GM19324 (cell line): Measurements from ENCODE around the gene GPATCH2L.

ENCODE experiments used
- ATAC-seq: cut with Tn5 transposase; IDR thresholded peaks from one replicate; pipeline ENCODE4 v1.9.1; 2021; ENCODE audit warnings: mild to moderate bottlenecking, moderate library complexity; ENCODE audit not compliant: unreplicated experiment, low FRiP score

The GPATCH2L gene

DNA sequence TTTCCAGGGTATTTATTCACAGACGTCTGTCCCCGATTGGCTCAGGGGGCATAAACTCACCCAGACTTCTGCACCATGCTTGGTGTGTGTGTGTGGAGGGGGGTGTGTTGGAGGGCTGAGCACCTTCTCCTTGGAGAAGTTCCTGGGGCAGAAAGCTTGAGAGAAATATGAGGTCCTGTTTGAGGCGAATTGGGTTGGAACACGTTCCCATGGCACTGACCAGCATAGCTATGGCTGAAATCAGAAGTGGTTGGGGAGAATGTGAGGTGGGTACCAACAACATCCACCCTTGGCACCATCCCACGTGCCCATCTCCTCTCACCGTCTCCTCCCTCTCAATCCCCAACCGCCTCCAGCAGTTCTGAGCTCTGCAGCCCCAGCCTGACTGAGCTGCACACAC, 16.0 kb upstream of the GPATCH2L start:
- ATAC-seq: no peak

DNA sequence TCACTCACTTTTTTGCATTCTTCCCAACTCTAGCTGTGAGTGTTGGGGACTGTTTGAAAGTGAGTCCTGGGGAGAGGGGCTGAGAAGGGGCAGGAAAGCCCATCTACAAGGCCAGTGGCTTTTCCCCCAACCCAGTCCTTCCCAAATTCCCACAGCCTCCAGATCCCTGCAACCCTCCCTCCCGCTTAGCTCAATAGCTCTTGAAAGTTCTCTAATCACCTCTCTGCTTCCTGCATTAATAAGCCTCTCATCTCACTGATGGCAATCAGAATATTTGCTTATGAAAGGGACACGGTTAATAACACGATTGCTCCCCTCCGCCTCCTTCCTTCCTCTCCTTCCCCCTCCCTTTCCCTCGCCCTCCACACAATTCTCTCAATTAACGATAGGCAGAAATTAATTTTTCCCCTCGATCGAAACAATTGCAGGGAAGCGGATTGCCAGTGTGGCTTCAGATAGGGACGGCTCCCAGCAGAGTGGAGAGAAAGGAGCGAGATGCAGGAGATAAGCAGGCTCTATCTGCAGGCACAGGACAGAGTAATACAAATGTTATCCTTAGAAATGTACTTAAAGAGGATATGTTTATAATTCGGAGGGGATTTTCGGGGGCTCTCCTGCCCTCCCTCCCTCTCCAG, 15.1 kb upstream of the GPATCH2L start:
- no peak for ATAC-seq

DNA sequence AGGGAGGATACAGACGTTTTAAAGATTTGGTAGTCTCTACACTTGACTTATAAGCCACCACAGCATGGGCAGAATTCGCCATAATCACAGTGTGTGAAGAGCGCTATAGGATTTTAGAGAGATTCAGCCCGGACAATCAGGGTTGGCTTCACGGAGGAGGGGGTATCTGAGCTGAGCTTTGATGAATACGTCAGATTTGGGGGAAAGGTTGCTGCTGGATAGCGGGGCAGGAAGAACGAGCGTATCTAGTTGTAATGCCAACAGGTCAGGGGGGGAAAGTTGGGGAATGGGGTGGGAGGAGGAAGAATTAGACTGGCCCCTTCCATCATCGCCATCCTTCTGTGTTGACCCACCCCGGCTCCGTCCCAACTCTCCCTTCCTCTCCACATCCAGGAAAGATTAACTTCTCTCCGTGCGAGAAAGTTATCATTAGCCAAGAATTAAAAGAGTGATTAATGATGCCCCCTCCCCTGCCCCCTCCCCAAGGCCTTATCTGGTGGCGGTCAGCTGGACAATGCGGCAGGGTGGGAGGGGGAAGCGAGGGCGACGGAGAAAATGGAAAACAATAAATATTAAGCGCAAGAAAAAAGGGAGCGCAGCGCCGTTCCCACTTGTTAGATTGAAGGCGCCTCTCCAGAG, 13.5 kb upstream of the GPATCH2L start:
- ATAC-seq: no peak

DNA sequence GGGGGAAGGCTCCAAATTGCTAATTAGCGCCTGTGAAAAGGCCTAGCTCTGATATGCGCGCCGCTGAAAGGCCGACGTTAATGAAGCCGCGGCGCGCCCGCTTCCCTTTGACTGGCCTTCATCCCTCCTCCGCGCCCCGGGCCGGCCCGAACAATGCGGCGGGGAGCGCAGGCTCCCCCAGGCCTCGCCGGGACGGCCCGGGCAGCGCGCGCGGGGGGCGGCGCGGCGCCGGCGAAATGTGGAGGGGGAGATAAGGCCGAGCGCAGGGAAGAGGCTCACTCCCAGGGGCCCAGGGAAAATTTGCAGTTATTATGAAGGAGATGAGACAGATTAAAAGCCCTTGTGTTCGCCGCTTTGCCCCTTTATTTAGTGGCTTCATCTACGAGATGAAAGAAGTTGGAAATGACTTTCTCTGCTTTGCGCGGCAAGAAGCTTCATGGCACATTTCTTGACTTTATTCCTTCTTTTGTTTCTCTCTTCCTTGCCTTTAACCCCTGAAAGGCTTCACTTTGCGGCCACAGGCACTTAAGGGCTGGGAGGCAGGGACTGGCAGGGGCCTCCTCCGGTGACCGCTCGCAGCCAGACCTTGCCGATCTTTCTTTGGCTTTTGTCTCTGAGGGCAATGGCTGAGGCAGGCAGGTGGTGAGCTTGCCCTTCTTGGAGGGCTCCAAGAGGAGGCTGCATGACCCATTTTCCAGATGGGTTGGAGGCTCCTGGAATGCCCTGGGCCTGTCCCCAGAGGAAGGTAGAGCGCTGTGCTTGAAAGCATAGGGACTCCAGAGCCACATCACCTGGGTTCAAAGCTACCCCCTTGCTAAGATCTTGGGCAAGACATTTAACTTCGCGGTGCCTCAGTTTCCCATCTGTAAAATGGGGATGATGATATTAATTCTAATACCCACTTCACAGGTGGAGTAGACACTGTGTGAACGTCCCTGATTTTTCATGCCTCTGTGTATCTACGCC, 12.7 kb upstream of the GPATCH2L start:
- no peak for ATAC-seq

DNA sequence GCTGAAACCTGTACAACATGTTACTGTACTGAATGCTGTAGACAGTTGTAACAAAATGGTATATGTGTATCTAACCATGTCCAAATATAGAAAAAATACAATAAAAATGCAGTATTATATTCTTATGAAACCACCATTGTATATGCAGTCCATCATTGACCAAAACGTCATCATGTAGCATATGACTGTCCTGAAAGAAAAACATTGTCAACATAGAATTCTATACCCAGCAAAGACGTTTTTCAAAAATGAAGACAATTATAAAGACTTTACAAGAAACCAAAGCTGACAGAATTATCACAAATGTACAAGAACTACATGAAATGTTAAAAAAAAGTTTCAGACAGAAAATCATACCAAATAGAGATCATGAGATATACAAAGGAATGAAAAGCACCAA, 8.1 kb upstream of the GPATCH2L start:
- ATAC-seq: no peak

DNA sequence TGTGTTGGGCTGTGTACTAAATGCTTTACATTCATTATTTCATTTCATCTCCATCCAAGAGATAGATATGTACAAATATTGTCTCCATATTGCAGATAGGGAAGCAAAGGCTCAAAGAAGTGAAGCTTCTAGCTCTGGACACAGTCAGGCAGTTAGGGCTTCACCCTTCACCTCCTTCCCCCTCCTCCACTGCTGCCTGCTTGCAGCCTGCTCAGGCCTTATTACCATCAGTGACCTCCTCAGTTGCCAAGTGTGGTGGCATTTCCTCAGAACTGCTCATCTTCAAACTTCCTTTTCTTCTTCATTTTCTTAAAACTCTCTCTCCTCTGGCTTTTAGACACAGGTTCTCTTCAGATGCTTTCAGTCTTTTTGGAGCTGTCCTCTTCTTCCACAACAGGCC, 4.7 kb upstream of the GPATCH2L start:
- ATAC-seq: no peak

DNA sequence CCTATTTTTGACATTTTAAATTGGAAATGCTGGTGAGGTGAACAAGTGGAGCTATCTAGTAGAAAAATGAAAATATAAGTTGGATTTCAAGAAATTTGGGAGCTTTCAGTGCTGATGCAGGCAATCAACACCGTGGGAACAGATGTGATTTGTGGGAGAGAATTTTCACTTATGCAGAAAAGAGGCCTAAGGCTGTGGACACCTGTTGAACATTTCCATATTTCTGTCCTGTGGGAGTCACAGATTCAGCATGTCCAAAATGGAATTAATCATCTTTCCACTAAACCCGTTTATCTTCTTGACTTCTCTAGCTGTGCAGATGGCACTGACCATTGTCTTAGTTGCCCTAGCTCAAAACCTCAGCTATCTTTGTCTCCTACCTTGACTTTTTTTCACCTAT, 2.5 kb upstream of the GPATCH2L start:
- no peak for ATAC-seq

DNA sequence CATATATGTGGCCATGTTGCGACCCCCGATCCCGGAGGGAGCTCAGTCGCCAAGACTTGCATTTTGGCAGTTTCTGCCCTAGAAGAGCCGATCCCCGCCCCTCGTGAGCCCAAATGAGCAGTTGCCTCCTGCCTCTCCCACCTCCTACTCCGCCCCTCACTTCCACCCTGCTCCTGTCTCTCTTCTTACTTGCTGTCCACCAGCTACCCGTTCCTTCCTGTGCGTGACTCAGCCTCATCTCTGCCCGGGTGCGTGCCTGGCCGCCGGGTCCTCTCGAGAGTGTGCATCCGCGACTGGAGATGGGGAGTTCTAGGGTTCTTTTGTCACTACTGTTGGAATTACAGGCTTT, 585 bp downstream of the GPATCH2L start:
- peak; percentile 54 for ATAC-seq

DNA sequence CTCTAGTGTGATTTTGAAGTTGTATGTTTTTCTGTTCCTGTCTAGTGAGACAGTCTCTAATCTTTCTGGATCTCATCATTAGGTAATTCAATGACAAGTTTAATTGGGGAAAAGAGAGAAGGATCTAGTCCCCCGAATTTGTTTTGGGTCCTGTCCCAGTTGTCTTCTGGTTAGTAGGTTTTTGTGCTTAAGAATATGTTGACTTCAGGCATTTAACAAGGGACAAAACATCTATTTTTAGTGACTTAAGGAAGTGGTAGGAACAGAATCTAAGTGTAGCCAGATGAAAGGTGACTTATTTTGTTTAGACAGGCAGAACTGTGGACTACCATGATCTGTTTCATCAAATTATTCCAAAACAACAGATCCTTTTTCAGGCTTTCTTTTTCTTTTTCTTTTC, 2.2 kb downstream of the GPATCH2L start:
- no peak for ATAC-seq

DNA sequence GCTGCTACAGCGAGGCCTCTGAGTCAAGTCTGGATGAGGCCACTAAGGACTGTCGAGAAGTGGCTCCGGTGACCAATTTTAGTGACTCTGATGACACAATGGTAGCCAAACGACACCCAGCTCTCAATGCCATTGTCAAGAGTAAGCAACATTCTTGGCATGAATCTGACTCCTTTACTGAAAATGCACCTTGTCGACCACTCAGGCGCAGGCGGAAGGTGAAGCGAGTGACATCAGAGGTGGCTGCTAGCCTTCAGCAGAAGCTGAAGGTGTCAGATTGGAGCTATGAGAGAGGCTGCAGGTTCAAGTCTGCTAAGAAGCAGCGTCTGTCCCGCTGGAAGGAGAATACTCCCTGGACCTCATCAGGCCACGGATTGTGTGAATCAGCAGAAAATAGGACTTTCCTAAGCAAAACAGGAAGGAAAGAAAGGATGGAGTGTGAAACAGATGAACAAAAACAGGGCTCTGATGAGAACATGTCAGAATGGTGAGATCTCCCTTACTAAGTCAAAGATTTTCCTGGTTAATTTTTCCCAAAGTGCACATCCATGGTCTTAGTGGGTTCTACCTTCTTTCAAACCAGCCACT, 2.9 kb downstream of the GPATCH2L start:
- no peak for ATAC-seq

DNA sequence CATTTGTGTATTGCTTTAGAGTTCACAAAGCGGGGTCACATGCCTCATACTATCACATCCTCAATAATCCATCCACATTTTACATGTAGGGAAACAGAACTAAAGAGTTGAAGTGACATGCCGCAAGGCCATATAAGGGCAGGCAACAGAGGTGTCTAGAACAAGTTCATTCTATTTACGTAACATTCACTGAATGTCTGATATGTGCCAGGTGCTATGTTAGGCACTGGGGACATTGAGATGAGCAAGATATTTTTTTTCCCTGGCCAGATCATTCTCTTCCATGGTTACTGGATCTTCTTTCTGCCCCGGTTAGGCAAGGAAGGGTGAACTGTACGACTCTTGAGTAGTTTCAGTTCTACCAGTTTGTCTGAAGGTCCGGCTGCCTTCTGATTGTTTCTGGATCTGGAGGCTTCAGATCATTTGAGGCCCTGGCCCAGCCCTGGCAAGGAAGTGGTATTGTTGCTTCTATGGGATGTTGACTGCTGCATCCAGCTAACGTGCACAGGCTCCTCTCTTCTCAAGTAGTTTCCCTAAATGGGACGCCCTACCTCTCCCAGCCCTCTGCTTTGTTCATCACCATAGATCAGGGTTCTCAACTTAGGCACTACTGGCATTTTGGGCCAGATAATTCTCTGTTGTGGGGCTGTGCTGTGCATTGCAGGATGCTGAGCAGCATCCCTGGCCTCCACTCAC, 12.1 kb downstream of the GPATCH2L start:
- no peak for ATAC-seq

DNA sequence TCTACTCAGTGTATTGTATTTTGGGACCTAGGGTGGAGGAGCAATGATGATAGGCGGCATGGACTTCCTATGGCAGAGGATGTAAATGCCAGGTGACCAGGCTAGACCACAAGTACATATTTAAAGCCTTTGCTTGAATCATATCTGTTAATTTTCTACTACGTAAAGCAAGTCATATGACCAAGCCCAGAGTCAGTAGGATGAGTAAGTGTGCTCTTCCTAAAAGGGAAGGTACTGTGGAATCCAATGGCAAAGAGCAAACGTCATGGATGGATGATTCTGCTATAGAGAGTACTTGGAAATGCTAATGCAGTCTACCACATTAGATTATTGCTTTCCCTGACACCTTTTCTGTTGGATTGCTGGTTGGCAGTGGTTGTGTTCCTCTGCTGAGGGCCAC, 16.8 kb downstream of the GPATCH2L start:
- no peak for ATAC-seq

DNA sequence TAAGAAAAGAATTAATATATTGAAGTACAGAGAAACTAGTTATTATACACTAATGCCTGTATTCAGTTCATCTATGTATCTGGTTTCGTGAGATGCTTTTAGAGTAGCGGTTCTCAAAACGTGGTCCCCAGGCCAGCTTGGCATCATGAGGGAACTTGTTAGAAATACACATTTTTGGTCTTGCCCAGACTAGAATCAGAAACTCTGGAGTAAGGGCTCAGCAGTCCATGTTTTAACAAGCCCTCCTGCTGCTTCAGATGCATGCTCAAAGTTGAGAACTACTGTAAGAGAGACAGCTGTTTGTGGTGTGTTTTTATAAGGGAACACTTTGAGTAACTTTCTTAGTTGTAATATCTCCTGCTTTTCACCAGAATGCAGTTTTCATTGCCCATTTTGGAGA, 18.1 kb downstream of the GPATCH2L start:
- ATAC-seq: no peak

DNA sequence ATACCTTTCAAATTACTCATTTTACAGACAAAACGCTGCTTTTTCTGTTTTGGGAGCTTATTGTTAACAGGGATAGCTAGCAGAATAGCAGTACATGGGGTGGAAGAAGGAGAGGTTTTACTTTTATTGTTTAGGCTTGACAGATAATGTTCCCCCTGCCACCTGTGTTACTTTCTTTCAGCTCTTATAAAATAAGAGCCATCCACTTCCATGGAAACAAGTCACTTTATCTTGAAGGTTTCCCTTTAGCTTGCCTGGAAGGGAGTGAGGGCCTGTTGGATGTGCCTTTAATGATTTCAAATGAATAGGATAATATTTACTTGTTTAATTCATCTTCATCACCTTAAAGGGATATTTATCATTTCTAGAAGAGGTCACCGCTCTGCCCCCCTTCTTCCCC, 23.3 kb downstream of the GPATCH2L start:
- ATAC-seq: no peak

DNA sequence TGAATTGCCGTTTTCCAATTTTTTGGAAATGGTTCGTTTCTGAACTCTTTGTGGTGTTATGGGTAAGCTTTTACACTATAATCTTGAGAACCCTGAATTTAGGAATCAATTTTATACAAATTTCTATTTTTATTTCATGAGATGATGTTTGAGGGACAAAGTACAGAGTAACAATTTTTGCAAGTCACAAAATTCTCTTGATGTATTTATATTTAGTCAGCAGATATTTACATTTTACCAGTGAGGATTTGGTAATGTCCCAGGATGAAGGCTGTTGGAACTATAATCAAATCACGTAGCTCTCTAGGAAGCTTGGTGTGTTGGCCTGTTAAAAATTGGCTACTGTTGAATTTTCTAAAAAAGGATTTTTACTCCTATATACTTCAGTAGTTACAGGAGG, 24.2 kb downstream of the GPATCH2L start:
- ATAC-seq: no peak

DNA sequence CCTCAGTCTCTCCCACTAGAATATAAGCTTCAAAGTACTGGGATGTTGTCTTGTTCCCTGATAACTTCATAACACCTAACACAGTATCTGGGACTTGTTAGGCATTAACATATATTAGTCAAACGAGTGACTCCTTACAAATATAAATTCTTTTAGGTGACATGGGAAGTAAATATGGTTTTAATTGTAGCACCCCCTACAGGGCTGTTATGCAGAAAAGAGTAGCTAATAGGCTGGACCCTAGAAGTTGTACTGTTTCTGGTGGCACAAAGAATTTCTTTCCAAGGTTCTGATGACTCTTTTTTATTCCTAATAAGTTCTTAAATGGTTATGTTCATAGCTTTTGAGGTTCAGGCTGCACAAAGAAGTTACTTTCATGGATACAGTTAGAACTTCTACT, 29.8 kb downstream of the GPATCH2L start:
- no peak for ATAC-seq

DNA sequence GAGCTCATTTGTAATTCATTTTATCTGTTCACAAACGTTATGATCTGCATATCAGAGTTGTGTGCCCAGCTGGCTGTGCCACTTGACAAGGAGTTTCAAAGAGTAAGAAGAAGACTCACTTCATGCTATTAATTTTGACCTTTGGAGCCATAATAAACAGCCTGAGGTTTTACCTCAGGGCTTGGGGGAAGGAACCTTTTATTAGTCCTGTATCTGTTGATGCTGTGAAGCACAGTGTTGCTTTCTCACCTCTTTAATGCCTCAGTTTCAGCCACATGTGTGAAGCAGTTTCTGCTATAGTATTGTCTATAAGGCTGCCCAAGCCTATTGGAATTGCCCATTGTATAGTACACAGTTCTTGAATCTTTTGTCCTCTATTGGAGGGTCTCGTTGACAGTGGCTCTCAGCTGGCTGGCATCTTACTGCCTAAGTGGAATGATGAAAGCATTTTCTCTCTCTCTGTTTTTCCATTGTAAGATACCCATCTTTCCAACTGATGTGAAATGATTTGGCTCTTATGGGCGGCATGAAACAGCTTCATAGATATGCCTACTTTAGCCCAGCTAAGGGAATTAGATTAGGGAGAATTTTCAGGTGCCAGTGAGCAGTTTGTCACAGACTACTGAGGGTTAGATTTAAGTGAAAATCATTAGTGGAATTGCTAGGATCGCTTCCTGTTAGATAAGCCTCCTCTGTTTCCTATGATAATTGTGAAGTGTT, 34.7 kb downstream of the GPATCH2L start:
- peak; percentile 57 for ATAC-seq

DNA sequence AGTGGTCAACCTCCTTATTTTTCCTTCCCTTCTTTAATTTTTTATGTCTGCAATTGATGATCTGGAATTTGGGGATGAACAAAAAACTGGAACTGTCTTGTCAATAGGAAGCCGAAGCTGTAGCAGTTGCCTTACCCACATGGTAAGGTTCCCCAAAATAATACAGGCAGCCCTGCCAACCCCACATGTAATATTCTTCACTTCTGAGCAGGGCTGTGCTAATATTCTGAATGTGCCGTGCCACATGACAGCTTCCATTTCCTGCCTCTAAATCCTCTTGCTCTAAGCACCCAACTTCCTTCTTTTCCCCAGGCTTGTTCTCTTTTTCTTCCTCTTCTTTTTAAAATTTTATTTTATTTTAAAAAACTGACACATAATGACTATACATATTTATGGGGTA, 39.6 kb downstream of the GPATCH2L start:
- no peak for ATAC-seq

DNA sequence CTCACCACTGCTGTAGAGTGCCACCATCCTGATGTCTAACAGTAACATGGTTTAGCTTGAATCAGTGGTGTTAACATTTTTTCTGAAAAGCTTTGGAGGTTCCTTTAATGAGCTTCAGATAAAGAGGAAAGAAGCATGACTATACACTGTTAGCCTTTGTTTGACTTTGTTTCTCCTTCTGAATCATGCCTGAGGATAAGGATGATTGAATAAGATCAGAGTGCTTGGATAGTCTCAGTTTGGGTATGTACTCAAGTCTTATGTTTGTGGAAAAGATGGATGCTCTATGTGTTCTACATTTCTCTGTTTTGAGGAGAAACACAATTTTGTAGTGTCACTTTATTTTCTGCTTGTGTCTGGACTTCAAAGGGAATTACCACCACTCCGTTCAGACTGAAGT, 42.0 kb downstream of the GPATCH2L start:
- ATAC-seq: no peak

DNA sequence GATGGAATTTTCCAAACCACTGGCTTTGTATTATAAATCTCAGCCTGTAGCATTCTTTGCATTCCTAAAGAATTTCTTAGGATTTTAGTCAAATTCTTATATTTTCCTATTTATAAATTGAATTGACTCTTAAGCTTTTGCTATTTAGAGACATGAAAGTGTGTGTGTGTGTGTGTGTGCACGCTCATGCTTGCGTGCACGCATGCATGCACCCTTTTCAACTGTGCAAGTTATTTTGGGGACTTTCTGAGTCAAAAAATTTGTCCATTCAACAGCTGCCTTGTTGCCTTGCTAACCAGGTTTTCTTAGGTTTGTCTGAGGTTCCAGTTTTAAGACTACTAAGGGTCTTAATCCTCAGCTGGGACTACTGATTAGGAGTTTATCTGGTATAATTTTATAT, 42.6 kb downstream of the GPATCH2L start:
- ATAC-seq: no peak
